ENCODE measurements around the gene C9orf152. TPM values are rescaled to one million over a fixed set of nuclear protein-coding genes. Genes with fewer than 3 reads are reported as not detected.
"Not testable (repeated sequence)": the region's sequence is repeated elsewhere in the genome, so short reads cannot be mapped to it uniquely, and the experiment has no call there.

Gene C9orf152
- total RNA-seq, 1 donor from 2014 or later: not detected

GRCh38 chr9:110252509-110253139 is 44.7 kb upstream of the C9orf152 start:
- Histone ChIP-seq H3K79me2 (ENCODE audit: low read depth) (peaks cover 83% of the 10 kb centered on the region), H4K20me1 (ENCODE audit: low read depth) (peaks cover 57% of the 10 kb centered on the region)

GRCh38 chr9:110251770-110252169 is 43.8 kb upstream of the C9orf152 start:
- not testable (repeated sequence) for H2AFZ ChIP-seq (replicated peaks); H3F3A ChIP-seq (ENCODE audit: low read depth); H3K4me1 ChIP-seq; H3K9me3 ChIP-seq (ENCODE audit: low read depth); H3K27ac ChIP-seq; H3K4me2 ChIP-seq; DNase-seq (ENCODE audit: low spot score); H3K36me3 ChIP-seq; H3K4me3 Mint-ChIP-seq; H3K4me3 ChIP-seq; H3K9ac ChIP-seq; H3K27me3 Mint-ChIP-seq (ENCODE audit: insufficient read depth, low read depth); H3K9me3 Mint-ChIP-seq; H3K27me3 ChIP-seq; H3K27ac Mint-ChIP-seq
- Mint-ChIP-seq H3K4me1 (peaks cover 12% of the 10 kb centered on the region), H3K36me3 (peaks cover 12% of the 10 kb centered on the region)
- peaks cover 91% of the 10 kb centered on the region for H3K79me2 ChIP-seq (ENCODE audit: low read depth)
- peaks cover 57% of the 10 kb centered on the region for H4K20me1 ChIP-seq (ENCODE audit: low read depth)

More at GRCh38 chr9:110252509-110253139, 44.7 kb upstream of the C9orf152 start:
- peaks cover 2% of the 10 kb centered on the region for H3K9me3 Mint-ChIP-seq
- Histone ChIP-seq H3K9me3 (ENCODE audit: low read depth) (no peaks in the 10 kb centered on the region), H3K27ac (no peak overlapping the region), H3K4me2 (no peak overlapping the region), H3K4me1 (peaks cover 15% of the 10 kb centered on the region), H3F3A (ENCODE audit: low read depth) (peaks cover 11% of the 10 kb centered on the region), H3K36me3 (peaks cover 4% of the 10 kb centered on the region), H3K27me3 (no peaks in the 10 kb centered on the region), H2AFZ (replicated peaks) (no peak overlapping the region), H3K4me3 (no peak overlapping the region), H3K9ac (no peak overlapping the region)
- H3K27ac Mint-ChIP-seq: no peak overlapping the region
- no peak overlapping the region for H3K4me3 Mint-ChIP-seq
- no peak for TF ChIP-seq EZH2phosphoT487 (IDR thresholded peaks at IDR 0.05)
- no peak for TF ChIP-seq EZH2 (IDR thresholded peaks at IDR 0.05)
- no peak for TF ChIP-seq CTCF (IDR thresholded peaks at IDR 0.05)
- DNase-seq (ENCODE audit: low spot score): no peak
- H3K27me3 Mint-ChIP-seq (ENCODE audit: insufficient read depth, low read depth): peaks cover 2% of the 10 kb centered on the region
- peaks cover 20% of the 10 kb centered on the region for H3K4me1 Mint-ChIP-seq
- H3K36me3 Mint-ChIP-seq: peaks cover 11% of the 10 kb centered on the region

DNA sequence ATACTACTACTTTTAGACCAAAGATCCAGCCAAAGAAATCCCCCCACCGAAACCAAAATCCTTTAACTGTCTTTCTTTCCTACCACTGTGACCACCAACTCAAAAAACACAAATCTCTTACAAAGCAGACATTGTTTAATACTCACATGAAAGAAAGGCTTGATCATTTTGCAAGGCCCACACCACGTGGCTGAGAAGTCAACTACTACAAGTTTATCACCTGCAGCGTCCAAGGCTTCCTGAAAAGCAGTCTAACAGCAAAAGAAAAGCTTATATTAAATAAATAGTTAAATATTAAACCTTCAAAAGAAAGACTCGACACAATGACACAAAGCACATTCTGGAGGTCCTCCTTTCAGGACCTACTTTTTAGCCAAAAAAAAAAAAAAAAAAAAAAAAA is 43.3 kb upstream of the C9orf152 start:
- no peaks in the 10 kb centered on the region for H3K9me3 ChIP-seq (ENCODE audit: low read depth)
- H3K4me2 ChIP-seq: no peak overlapping the region
- Mint-ChIP-seq H3K4me3 (no peak overlapping the region), H3K36me3 (peaks cover 17% of the 10 kb centered on the region), H3K9me3 (no peaks in the 10 kb centered on the region), H3K27me3 (ENCODE audit: insufficient read depth, low read depth) (no peaks in the 10 kb centered on the region), H3K4me1 (peaks cover 12% of the 10 kb centered on the region), H3K27ac (no peak overlapping the region)
- H3K4me3 ChIP-seq: no peak overlapping the region
- H4K20me1 ChIP-seq (ENCODE audit: low read depth): peaks cover 57% of the 10 kb centered on the region
- H3K27me3 ChIP-seq: no peaks in the 10 kb centered on the region
- H2AFZ ChIP-seq (replicated peaks): no peak overlapping the region
- H3F3A ChIP-seq (ENCODE audit: low read depth): peaks cover 2% of the 10 kb centered on the region
- peaks cover 91% of the 10 kb centered on the region for H3K79me2 ChIP-seq (ENCODE audit: low read depth)
- TF ChIP-seq EZH2 (IDR thresholded peaks at IDR 0.05): no peak
- TF ChIP-seq CTCF (IDR thresholded peaks at IDR 0.05): no peak
- TF ChIP-seq EZH2phosphoT487 (IDR thresholded peaks at IDR 0.05): no peak
- H3K27ac ChIP-seq: no peak overlapping the region
- peaks cover 8% of the 10 kb centered on the region for H3K4me1 ChIP-seq
- H3K9ac ChIP-seq: no peak overlapping the region
- no peak for DNase-seq (ENCODE audit: low spot score)
- H3K36me3 ChIP-seq: peaks cover 5% of the 10 kb centered on the region

DNA sequence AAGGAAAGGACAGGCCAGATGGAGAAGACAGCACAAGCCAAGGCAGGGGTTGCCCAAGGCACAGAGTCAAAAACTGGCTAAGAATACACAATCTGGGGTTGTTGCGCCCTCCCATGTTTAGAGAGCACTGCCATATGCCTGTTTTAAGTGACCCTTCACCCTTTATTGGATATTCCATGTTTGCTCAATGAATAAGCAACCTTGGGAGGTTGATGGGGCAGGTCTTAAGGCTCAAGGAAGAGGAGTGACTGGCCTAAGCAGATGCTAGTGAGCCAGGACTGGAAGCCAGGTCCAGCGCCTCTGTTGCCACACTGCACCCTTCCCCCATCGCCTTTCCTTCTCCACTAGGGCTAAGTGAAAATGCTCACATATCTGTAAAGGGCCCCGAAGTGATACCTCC is 41.6 kb upstream of the C9orf152 start:
- H3K79me2 ChIP-seq (ENCODE audit: low read depth): peaks cover 75% of the 10 kb centered on the region
- no peak overlapping the region for H3K9ac ChIP-seq
- peaks cover 18% of the 10 kb centered on the region for H3K36me3 Mint-ChIP-seq
- peaks cover 47% of the 10 kb centered on the region for H4K20me1 ChIP-seq (ENCODE audit: low read depth)
- TF ChIP-seq EZH2phosphoT487 (IDR thresholded peaks at IDR 0.05) (no peak), EZH2 (IDR thresholded peaks at IDR 0.05) (no peak), CTCF (IDR thresholded peaks at IDR 0.05) (no peak)
- no peak overlapping the region for H3K4me2 ChIP-seq
- H3K4me1 ChIP-seq: peaks cover 8% of the 10 kb centered on the region
- H3K27me3 ChIP-seq: no peaks in the 10 kb centered on the region
- no peaks in the 10 kb centered on the region for H3F3A ChIP-seq (ENCODE audit: low read depth)
- H3K36me3 ChIP-seq: peaks cover 8% of the 10 kb centered on the region
- H3K4me3 Mint-ChIP-seq: no peak overlapping the region
- H3K9me3 Mint-ChIP-seq: no peaks in the 10 kb centered on the region
- no peak for DNase-seq (ENCODE audit: low spot score)
- H3K27ac Mint-ChIP-seq: no peak overlapping the region
- H3K27me3 Mint-ChIP-seq (ENCODE audit: insufficient read depth, low read depth): no peaks in the 10 kb centered on the region
- no peak overlapping the region for H3K4me3 ChIP-seq
- H3K4me1 Mint-ChIP-seq: peaks cover 8% of the 10 kb centered on the region
- H2AFZ ChIP-seq (replicated peaks): no peak overlapping the region
- H3K27ac ChIP-seq: no peak overlapping the region
- H3K9me3 ChIP-seq (ENCODE audit: low read depth): no peaks in the 10 kb centered on the region
